Smooth muscle cell (in vitro differentiated cells): ENCODE data around the gene USP32. TPM values are rescaled to one million over a fixed set of nuclear protein-coding genes. Genes with fewer than 3 reads are reported as not detected.

Experiments
- DNase-seq: peaks from one replicate; lab custom pipeline; 2025; ENCODE audit not compliant: unreplicated experiment; lab: John Stamatoyannopoulos, UW
- H2AFZ ChIP-seq: fragments of 200-600 bp; sonication (generic); 2 replicates; pipeline ENCODE4 v1.6.0; 2016; ENCODE audit warnings: antibody characterized with exemption, low read depth, mild to moderate bottlenecking
- H3F3A ChIP-seq: fragments of 200-600 bp; sonication (generic); 2 replicates; pipeline ENCODE4 v1.6.0; 2017; ENCODE audit warnings: antibody characterized with exemption, low read depth
- H3K27ac ChIP-seq: fragments of 200-600 bp; sonication (generic); 2 replicates; pipeline ENCODE4 v1.5.1; 2016; ENCODE audit warnings: low read depth, mild to moderate bottlenecking
- H3K27me3 ChIP-seq: fragments of 200-600 bp; sonication (generic); 2 replicates; pipeline ENCODE4 v1.6.1; 2016; ENCODE audit warnings: low read depth, mild to moderate bottlenecking
- H3K36me3 ChIP-seq: fragments of 200-600 bp; sonication (generic); 2 replicates; pipeline ENCODE4 v1.5.1; 2016; ENCODE audit warnings: low read depth
- H3K4me1 ChIP-seq: fragments of 200-600 bp; sonication (generic); 2 replicates; pipeline ENCODE4 v1.5.1; 2016; ENCODE audit warnings: low read depth
- H3K4me2 ChIP-seq: fragments of 200-600 bp; sonication (generic); 2 replicates; pipeline ENCODE4 v1.6.0; 2016; ENCODE audit warnings: mild to moderate bottlenecking
- H3K4me3 ChIP-seq: fragments of 200-600 bp; sonication (generic); 2 replicates; pipeline ENCODE4 v1.5.1; 2016; ENCODE audit warnings: mild to moderate bottlenecking
- H3K79me2 ChIP-seq: fragments of 200-600 bp; sonication (generic); 2 replicates; pipeline ENCODE4 v1.6.0; 2016; ENCODE audit warnings: low read depth, mild to moderate bottlenecking
- H3K9ac ChIP-seq: fragments of 200-600 bp; sonication (generic); 2 replicates; pipeline ENCODE4 v1.6.0; 2016; ENCODE audit warnings: low read depth
- H3K9me3 ChIP-seq: fragments of 200-600 bp; sonication (generic); replicated peaks from 2 replicates; pipeline ENCODE4 v1.5.1; 2016; ENCODE audit warnings: low read depth
- H4K20me1 ChIP-seq: fragments of 200-600 bp; sonication (generic); 2 replicates; pipeline ENCODE4 v1.6.0; 2016; ENCODE audit warnings: low read depth
- WGBS: methylation state at CpG from one replicate; pipeline ENCODE4 v1.1.7; 2016; ENCODE audit warnings: low lambda C conversion rate; 5-methylcytosine and 5-hydroxymethylcytosine counted together
- polyA plus RNA-seq: library from polyadenylated mRNA; unstranded; fragments of >200 nt; fragmentation: Nextera tagmentation; extraction: Ambion mirVana; gene quantifications from 2 replicates; pipeline ENCODE4 v1.2.1, GENCODE V29; 2016
- total RNA-seq: library from RNA; depleted of rRNA; stranded (reverse); fragments of >200 nt; gene quantifications from 2 replicates; pipeline ENCODE4 v1.2.3, GENCODE V29; 2014
- TF ChIP-seq, protein P1 (sequence below): fragments of 200-600 bp; sonication (generic); IDR thresholded peaks from 2 replicates; pipeline ENCODE4 v1.5.1; 2017; ENCODE audit warnings: borderline replicate concordance, mild to moderate bottlenecking, antibody characterized with exemption; ENCODE audit not compliant: insufficient read depth, poor library complexity, severe bottlenecking

The USP32 gene
- total and polyA plus RNA-seq, 2 experiments from 2014 or later = 10.5 to 21.7 TPM

DNA sequence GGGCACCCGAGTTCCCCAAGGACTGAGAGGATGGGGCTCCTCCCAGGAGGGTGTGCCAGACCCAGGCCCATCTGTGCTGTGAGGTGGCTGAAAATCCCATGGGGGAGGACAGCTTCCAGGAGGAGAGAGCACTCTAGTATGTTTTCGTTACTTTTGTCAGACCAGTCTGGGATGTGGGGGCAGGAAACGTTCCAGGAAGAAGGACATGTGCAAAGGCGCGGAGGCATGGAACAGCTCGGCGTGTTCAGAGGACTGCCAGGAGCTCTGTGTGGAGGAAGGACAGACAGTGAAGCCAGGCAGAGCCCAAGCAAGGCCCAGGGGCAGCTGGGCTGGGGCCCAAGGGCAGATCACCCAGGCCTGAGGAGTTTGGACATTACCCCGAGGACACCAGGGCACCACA, 235.2 kb downstream of the USP32 start:
- Histone ChIP-seq H3K27ac (no peak overlapping the region), H3K4me2 (no peak overlapping the region)

DNA sequence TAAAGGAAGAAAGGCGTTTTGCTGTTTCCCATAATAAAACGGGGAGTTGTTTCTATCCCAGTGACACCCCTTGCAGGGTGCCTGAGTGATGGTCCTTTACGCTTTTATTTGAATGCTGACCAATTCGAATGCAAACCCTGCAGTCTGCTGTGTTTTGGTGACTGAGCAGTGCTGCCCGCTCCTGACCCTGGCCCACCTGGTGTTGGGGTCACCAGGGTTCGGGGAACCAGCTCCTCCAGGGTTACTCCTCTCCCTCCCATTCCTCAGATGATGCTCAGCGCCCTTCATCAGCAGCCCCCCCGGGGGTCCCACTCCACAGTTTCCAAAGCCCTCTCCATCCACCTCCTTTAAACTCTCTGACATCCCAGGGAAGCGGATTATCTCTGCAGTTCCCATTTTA, 236.1 kb downstream of the USP32 start:
- DNase-seq = no peak
- Histone ChIP-seq H3K27ac (no peak overlapping the region), H3F3A (no peaks in the 10 kb centered on the region), H3K79me2 (no peaks in the 10 kb centered on the region), H3K9me3 (no peaks in the 10 kb centered on the region), H3K27me3 (peaks cover 65% of the 10 kb centered on the region), H4K20me1 (no peaks in the 10 kb centered on the region), H3K4me3 (no peak overlapping the region), H2AFZ (no peak overlapping the region), H3K4me1 (peaks cover 8% of the 10 kb centered on the region), H3K4me2 (no peak overlapping the region), H3K36me3 (no peaks in the 10 kb centered on the region), H3K9ac (no peak overlapping the region)
- whole genome bisulfite sequencing = 82% methylated on average over 9 of the region's 9 CpGs
- TF ChIP-seq, protein P1, sequence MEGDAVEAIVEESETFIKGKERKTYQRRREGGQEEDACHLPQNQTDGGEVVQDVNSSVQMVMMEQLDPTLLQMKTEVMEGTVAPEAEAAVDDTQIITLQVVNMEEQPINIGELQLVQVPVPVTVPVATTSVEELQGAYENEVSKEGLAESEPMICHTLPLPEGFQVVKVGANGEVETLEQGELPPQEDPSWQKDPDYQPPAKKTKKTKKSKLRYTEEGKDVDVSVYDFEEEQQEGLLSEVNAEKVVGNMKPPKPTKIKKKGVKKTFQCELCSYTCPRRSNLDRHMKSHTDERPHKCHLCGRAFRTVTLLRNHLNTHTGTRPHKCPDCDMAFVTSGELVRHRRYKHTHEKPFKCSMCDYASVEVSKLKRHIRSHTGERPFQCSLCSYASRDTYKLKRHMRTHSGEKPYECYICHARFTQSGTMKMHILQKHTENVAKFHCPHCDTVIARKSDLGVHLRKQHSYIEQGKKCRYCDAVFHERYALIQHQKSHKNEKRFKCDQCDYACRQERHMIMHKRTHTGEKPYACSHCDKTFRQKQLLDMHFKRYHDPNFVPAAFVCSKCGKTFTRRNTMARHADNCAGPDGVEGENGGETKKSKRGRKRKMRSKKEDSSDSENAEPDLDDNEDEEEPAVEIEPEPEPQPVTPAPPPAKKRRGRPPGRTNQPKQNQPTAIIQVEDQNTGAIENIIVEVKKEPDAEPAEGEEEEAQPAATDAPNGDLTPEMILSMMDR = no peak

More for the DNA sequence above, 235.2 kb downstream of the USP32 start:
- DNase-seq = no peak
- H3K79me2 ChIP-seq = no peaks in the 10 kb centered on the region
- no peaks in the 10 kb centered on the region for H4K20me1 ChIP-seq
- TF ChIP-seq, protein P1 = no peak
- H3K4me3 ChIP-seq = no peak overlapping the region
- H3K9me3 ChIP-seq = no peaks in the 10 kb centered on the region
- no peaks in the 10 kb centered on the region for H3K36me3 ChIP-seq
- H3F3A ChIP-seq = no peaks in the 10 kb centered on the region
- peaks cover 16% of the 10 kb centered on the region for H3K4me1 ChIP-seq
- H3K9ac ChIP-seq = no peak overlapping the region
- no peak overlapping the region for H2AFZ ChIP-seq
- WGBS = 90% methylated on average over 8 of the region's 8 CpGs
- H3K27me3 ChIP-seq = peaks cover 65% of the 10 kb centered on the region

DNA sequence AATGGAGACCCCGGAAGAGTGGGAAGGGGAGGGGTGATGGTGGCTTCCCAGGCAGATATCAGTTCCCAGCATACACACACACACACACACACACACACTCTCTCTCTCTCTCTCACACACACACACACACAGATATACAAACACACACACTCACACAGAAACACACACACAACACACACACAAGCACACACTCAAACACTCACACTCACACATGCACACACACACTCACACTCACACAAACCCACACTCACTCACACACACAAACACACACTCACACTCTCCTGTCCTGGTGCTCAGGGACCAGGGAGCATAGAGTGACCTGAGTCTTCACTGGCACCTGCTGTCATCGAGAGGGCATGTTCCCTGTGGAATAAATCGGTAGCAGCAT, 236.5 kb downstream of the USP32 start:
- no peaks in the 10 kb centered on the region for H4K20me1 ChIP-seq
- no peaks in the 10 kb centered on the region for H3K36me3 ChIP-seq
- H3K79me2 ChIP-seq = no peaks in the 10 kb centered on the region
- H3K9me3 ChIP-seq = no peaks in the 10 kb centered on the region
- 92% methylated on average over 3 of the region's 3 CpGs for WGBS
- H3K9ac ChIP-seq = no peak overlapping the region
- no peak overlapping the region for H3K4me3 ChIP-seq
- TF ChIP-seq, protein P1 = no peak
- no peak overlapping the region for H3K27ac ChIP-seq
- H3F3A ChIP-seq = no peaks in the 10 kb centered on the region
- no peak overlapping the region for H3K4me2 ChIP-seq
- H2AFZ ChIP-seq = no peak overlapping the region
- H3K4me1 ChIP-seq = peaks cover 8% of the 10 kb centered on the region
- no peak for DNase-seq
- peaks cover 66% of the 10 kb centered on the region for H3K27me3 ChIP-seq

DNA sequence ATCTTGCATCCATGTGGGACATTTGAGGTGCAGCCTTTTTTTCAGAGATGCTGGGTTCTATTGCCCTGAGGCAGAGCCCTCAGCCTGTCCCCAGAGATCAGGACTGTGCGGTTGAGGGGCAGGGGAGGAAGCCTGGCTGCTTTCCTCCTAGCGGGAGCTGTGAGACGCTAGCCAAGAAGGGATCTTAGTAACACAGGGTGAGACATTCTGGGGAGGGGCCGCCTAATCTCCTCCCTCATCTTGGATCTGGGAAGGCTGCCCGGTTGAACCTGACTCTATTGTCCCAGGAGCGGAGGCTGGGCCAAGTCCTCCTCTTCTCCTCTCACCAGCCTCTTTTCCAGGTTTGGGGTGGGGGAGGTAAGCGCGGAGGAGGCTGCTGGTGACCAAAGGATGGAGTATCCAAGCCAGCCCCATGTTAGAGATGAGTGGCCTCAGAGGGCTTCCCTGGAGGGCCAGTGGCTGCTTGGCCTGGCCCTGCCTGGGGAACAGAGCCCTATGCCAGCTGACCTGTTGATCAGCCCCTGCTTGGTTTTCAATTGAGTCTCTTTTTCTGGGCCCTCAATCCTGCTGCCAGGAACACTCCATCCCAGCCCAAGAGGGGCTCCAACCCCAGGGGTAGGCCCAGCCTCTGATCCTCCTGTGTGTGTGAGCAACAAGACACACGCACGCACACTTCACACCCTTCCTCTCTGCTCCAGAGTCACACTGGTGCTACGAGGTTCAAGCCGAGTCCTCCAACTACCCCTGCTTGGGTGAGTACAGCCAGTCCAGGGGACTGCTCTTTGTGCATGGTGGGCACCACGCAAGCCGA, 237.1 kb downstream of the USP32 start:
- DNase-seq = no peak
- TF ChIP-seq, protein P1 = no peak
- H3K4me2 ChIP-seq = no peak overlapping the region
- no peaks in the 10 kb centered on the region for H3K9me3 ChIP-seq
- H3K79me2 ChIP-seq = no peaks in the 10 kb centered on the region
- no peaks in the 10 kb centered on the region for H3F3A ChIP-seq
- no peak overlapping the region for H3K9ac ChIP-seq
- H2AFZ ChIP-seq = no peak overlapping the region
- WGBS = 80% methylated on average over 14 of the region's 14 CpGs
- H3K36me3 ChIP-seq = no peaks in the 10 kb centered on the region
- no peak overlapping the region for H3K27ac ChIP-seq
- H3K4me3 ChIP-seq = no peak overlapping the region
- peaks cover 67% of the 10 kb centered on the region for H3K27me3 ChIP-seq
- H4K20me1 ChIP-seq = no peaks in the 10 kb centered on the region
- H3K4me1 ChIP-seq = peaks cover 8% of the 10 kb centered on the region
